SU-DHL-6 (cell line): ENCODE measurements around the gene HSPA4.

Experiments used
- EZH2phosphoT487 ChIP-seq: fragments of 200-600 bp; sonication (generic), shearing (Covaris generic); conservative IDR thresholded peaks from 2 replicates; pipeline ENCODE4 v1.6.1; 2018; ENCODE audit warnings: mild to moderate bottlenecking, antibody characterized with exemption, low read length, moderate library complexity, mixed read lengths
- TF ChIP-seq, protein P1 (sequence below): fragments of 200-600 bp; sonication (generic); IDR thresholded peaks from one replicate; pipeline ENCODE4 v1.5.1; 2017; ENCODE audit warnings: antibody characterized with exemption, mild to moderate bottlenecking, low read length, moderate library complexity; ENCODE audit not compliant: insufficient read depth, poor library complexity, severe bottlenecking

- TF ChIP-seq, protein P1, sequence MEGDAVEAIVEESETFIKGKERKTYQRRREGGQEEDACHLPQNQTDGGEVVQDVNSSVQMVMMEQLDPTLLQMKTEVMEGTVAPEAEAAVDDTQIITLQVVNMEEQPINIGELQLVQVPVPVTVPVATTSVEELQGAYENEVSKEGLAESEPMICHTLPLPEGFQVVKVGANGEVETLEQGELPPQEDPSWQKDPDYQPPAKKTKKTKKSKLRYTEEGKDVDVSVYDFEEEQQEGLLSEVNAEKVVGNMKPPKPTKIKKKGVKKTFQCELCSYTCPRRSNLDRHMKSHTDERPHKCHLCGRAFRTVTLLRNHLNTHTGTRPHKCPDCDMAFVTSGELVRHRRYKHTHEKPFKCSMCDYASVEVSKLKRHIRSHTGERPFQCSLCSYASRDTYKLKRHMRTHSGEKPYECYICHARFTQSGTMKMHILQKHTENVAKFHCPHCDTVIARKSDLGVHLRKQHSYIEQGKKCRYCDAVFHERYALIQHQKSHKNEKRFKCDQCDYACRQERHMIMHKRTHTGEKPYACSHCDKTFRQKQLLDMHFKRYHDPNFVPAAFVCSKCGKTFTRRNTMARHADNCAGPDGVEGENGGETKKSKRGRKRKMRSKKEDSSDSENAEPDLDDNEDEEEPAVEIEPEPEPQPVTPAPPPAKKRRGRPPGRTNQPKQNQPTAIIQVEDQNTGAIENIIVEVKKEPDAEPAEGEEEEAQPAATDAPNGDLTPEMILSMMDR: no peak
- TF ChIP-seq EZH2phosphoT487: no peak
Measured at GRCh38 chr5:133082128-133082527, 30.3 kb downstream of the HSPA4 start.
